Esophagus muscularis mucosa (tissue), 3 donors: Measurements from ENCODE around the gene RANBP17.

Experiments used
- POLR2AphosphoS5 ChIP-seq, 2 donors: sonication (generic); formaldehyde crosslinking; IDR thresholded peaks; one replicate each; pipeline ENCODE4 v1.6.1; 2017; ENCODE audit warnings: antibody characterized with exemption in 2 of 2
- TF ChIP-seq, protein P1 (sequence below), 3 experiments: fragments of 200-600 bp in 2 of 3; fragments of 450-650 bp in 1 of 3; sonication (generic) in 2 of 3; IDR thresholded peaks; one replicate each; pipeline ENCODE4 v1.5.1; 2017 to 2019; ENCODE audit warnings: antibody characterized with exemption in 3 of 3, mild to moderate bottlenecking in 2 of 3, moderate library complexity in 1 of 3

DNA sequence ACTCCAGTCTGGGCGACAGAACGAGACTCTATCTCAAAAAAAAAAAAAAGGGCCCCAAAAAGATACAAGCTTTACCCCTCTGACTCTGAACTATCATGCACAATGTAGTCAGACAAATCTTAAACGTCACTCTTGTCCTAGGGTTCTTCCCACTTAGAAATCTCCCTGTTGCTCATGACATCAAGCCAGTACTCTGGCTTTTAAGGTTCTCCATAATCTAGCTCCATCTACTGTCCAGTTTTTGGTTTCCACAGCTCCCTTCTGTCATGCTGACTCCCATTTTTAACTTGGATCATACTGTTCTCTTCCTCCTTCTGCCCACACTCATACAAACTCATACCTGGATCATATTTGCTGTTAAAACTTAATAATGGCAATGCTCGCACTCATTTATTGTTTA, 290.6 kb downstream of the RANBP17 start:
- TF ChIP-seq, protein P1, sequence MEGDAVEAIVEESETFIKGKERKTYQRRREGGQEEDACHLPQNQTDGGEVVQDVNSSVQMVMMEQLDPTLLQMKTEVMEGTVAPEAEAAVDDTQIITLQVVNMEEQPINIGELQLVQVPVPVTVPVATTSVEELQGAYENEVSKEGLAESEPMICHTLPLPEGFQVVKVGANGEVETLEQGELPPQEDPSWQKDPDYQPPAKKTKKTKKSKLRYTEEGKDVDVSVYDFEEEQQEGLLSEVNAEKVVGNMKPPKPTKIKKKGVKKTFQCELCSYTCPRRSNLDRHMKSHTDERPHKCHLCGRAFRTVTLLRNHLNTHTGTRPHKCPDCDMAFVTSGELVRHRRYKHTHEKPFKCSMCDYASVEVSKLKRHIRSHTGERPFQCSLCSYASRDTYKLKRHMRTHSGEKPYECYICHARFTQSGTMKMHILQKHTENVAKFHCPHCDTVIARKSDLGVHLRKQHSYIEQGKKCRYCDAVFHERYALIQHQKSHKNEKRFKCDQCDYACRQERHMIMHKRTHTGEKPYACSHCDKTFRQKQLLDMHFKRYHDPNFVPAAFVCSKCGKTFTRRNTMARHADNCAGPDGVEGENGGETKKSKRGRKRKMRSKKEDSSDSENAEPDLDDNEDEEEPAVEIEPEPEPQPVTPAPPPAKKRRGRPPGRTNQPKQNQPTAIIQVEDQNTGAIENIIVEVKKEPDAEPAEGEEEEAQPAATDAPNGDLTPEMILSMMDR (IDR thresholded peaks at IDR 0.05): no peak
- no peak for TF ChIP-seq POLR2AphosphoS5 (IDR thresholded peaks at IDR 0.05)
